Aorta (tissue), 5 donors: ENCODE results near the gene ST6GALNAC5. TPM values are rescaled to one million over a fixed set of nuclear protein-coding genes. Genes with fewer than 3 reads are reported as not detected.

ENCODE experiments used
- ATAC-seq: fragments of 200-7000 bp; cut with Tn5 transposase; one replicate; pipeline ENCODE4 v1.9.1; 2022; ENCODE audit warnings: moderate library complexity; ENCODE audit not compliant: low FRiP score
- DNase-seq, 2 donors: peaks; one replicate each; pipeline ENCODE4 v3.0.0-alpha.2; 2020
- H3K27ac ChIP-seq, 2 donors: one replicate each; pipeline ENCODE4 v1.5.1; 2013; ENCODE audit warnings: low read length in 2 of 2, mild to moderate bottlenecking in 2 of 2, moderate library complexity in 2 of 2, control low read depth in 1 of 2, inconsistent platforms in 1 of 2, low read depth in 1 of 2
- H3K27me3 ChIP-seq, 2 donors: one replicate each; pipeline ENCODE4 v1.6.1; 2013; ENCODE audit warnings: control low read depth in 1 of 2, low read length in 1 of 2, mild to moderate bottlenecking in 1 of 2, moderate library complexity in 1 of 2; ENCODE audit not compliant: insufficient read depth in 2 of 2, control insufficient read depth in 1 of 2
- H3K36me3 ChIP-seq, 2 donors: one replicate each; pipeline ENCODE4 v1.6.1; 2013; ENCODE audit warnings: control low read depth in 1 of 2, low read length in 1 of 2, mild to moderate bottlenecking in 1 of 2; ENCODE audit not compliant: insufficient read depth in 2 of 2, control insufficient read depth in 1 of 2
- H3K4me1 ChIP-seq, 2 donors: one replicate each; pipeline ENCODE4 v1.6.1; 2013; ENCODE audit warnings: low read length in 2 of 2, control low read depth in 1 of 2, mild to moderate bottlenecking in 1 of 2, moderate library complexity in 1 of 2; ENCODE audit not compliant: insufficient read depth in 2 of 2, control insufficient read depth in 1 of 2
- H3K4me3 ChIP-seq, 2 donors: one replicate each; pipeline ENCODE4 v1.5.1; 2013; ENCODE audit warnings: low read length in 2 of 2, control low read depth in 1 of 2, mild to moderate bottlenecking in 1 of 2
- H3K9me3 ChIP-seq: one replicate; pipeline ENCODE4 v1.6.1; 2013; ENCODE audit warnings: mild to moderate bottlenecking, low read length; ENCODE audit not compliant: control insufficient read depth
- WGBS, 2 donors: extraction: QIAGEN DNeasy Blood & Tissue Kit; methylation state at CpG; one replicate each; pipeline ENCODE4 v1.1.7; 2013; 5-methylcytosine and 5-hydroxymethylcytosine counted together
- intact Hi-C, 2 donors: fragments of 100-400 bp; cut with DNase I; formaldehyde crosslinking; loops; one replicate each; pipeline versions ENCODE4 v1.14.2 to v1.15.0; 2022
- polyA plus RNA-seq, 2 donors: library from polyadenylated mRNA; stranded (reverse); fragments of 200-250 nt; gene quantifications; one replicate each; pipeline ENCODE4 v1.2.3, GENCODE V29; 2013
- total RNA-seq, 2 donors: library from RNA; stranded (reverse); fragmentation: NEBNext Ultra II Directional; extraction: Animal tissue kit (Norgen Biotek cat#: 25700); gene quantifications; one replicate each; pipeline ENCODE4 v1.2.1, GENCODE V29; 2021
- donor health status: healthy with polysubstance abuse.
- donor health status: Bipolar disorder and iron deficiency.
- donor health status: DM: no; HTN: no; CAD: no.
- donor health status: DM: no; HTN: no; CAD: no.
- donor health status: DM: yes; HTN: yes; CAD: no.

Gene ST6GALNAC5
- total and polyA plus RNA-seq, 4 donors: 2.6 to 11.7 (median 6.7) TPM

GRCh38 chr1:77030401-77031105, 163.3 kb downstream of the ST6GALNAC5 start:
- DNase-seq (no peak), ATAC-seq (no peak)
- intact Hi-C loops: no loop called here
- no peaks in the 10 kb centered on the region for H3K27me3 ChIP-seq
- H3K4me1 ChIP-seq: peaks cover 2 to 15% of the 10 kb centered on the region in 2 donors
- no peak overlapping the region for H3K4me3 ChIP-seq
- WGBS, 2 donors: 74 to 77% methylated on average over 5 of the region's 5 CpGs
- no peak overlapping the region for H3K27ac ChIP-seq
- H3K9me3 ChIP-seq: no peaks in the 10 kb centered on the region
- H3K36me3 ChIP-seq: no peaks in the 10 kb centered on the region

- H3K4me3 ChIP-seq: no peak overlapping the region
- ATAC-seq (no peak), DNase-seq (no peak)
- H3K4me1 ChIP-seq: peaks cover 2 to 15% of the 10 kb centered on the region in 2 donors
- intact Hi-C loops: no loop called here
- H3K27me3 ChIP-seq: no peaks in the 10 kb centered on the region
- WGBS, 2 donors: 36 to 39% methylated on average over 3 of the region's 3 CpGs
- no peaks in the 10 kb centered on the region for H3K36me3 ChIP-seq
- no peak overlapping the region for H3K27ac ChIP-seq
- no peaks in the 10 kb centered on the region for H3K9me3 ChIP-seq
These were observed 163.9 kb downstream of the ST6GALNAC5 start for GRCh38 chr1:77031106-77031662.

DNA sequence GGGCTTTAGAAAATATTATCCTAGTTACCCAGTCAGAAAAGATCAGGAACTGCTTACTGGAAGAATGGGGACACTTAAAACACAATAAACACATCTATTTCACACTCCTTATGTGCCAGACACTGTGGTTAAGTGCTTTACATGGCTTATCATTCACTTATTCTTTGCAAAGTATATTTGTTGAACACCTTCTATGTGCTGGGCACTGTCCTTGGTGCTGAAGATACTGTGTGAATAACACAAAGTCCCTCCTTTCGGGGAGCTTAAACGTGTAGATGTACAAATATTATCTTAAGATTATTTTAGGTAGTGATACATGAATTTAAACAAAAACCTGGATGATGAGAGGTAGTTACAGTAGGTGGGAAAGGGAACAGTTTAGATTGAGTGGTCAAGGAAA, 169.3 kb downstream of the ST6GALNAC5 start:
- intact Hi-C loops: no loop called here
- DNase-seq (no peak), ATAC-seq (no peak)
- Histone ChIP-seq H3K4me3 (no peak overlapping the region), H3K9me3 (no peaks in the 10 kb centered on the region), H3K27ac (no peak overlapping the region), H3K27me3 (no peaks in the 10 kb centered on the region), H3K4me1 (peaks cover 0 to 15% of the 10 kb centered on the region in 2 donors), H3K36me3 (no peaks in the 10 kb centered on the region)
- 32 to 40% methylated on average over 2 of the region's 2 CpGs for WGBS, 2 donors

- H3K9me3 ChIP-seq: no peaks in the 10 kb centered on the region
- H3K4me3 ChIP-seq: no peak overlapping the region
- no peaks in the 10 kb centered on the region for H3K36me3 ChIP-seq
- no peak for DNase-seq
- no peak for ATAC-seq
- no peak overlapping the region for H3K27ac ChIP-seq
- no peaks in the 10 kb centered on the region for H3K27me3 ChIP-seq
- H3K4me1 ChIP-seq: peaks cover 0 to 10% of the 10 kb centered on the region in 2 donors
- intact Hi-C loops: no loop called here
These were observed 169.8 kb downstream of the ST6GALNAC5 start for GRCh38 chr1:77037038-77037437.

DNA sequence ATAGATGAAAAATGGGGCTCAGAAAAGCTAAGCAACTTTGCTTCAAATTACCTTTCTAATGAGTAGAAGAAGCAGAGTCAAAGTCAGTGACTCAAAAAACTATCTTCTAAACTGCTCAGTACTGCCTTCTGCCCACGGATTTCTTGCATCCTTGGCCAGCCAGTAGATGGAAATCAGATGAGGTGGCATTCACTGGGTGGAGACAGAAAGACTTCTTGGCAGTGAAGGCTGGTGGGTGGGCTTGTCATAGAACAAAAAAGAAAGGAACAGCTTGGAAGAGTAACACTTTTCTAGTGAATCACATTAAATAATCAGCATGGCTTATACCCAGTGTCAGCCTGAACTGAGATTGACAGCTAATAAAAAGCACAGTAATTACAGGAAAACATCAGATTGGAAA, 170.7 kb downstream of the ST6GALNAC5 start:
- no peak for ATAC-seq
- no peak overlapping the region for H3K4me3 ChIP-seq
- no peaks in the 10 kb centered on the region for H3K36me3 ChIP-seq
- no peak overlapping the region for H3K27ac ChIP-seq
- intact Hi-C loops: no loop called here
- DNase-seq: no peak
- H3K9me3 ChIP-seq: no peaks in the 10 kb centered on the region
- 19 to 49% methylated on average over 1 of the region's 1 CpG for WGBS, 2 donors
- H3K4me1 ChIP-seq: peaks cover 0 to 7% of the 10 kb centered on the region in 2 donors
- no peaks in the 10 kb centered on the region for H3K27me3 ChIP-seq

- no peaks in the 10 kb centered on the region for H3K9me3 ChIP-seq
- DNase-seq (no peak), ATAC-seq (peak; percentile 43)
- H3K36me3 ChIP-seq: no peaks in the 10 kb centered on the region
- no peak overlapping the region for H3K4me3 ChIP-seq
- no peak overlapping the region for H3K27ac ChIP-seq
- intact Hi-C loops: no loop called here
- no peaks in the 10 kb centered on the region for H3K27me3 ChIP-seq
- WGBS, 2 donors: 92 to 95% methylated on average over 1 of the region's 1 CpG
- peaks cover 0 to 7% of the 10 kb centered on the region in 2 donors for H3K4me1 ChIP-seq
These were observed 171.8 kb downstream of the ST6GALNAC5 start for GRCh38 chr1:77039111-77039510.

- Histone ChIP-seq H3K36me3 (peaks cover 0 to 2% of the 10 kb centered on the region in 2 donors), H3K27me3 (no peaks in the 10 kb centered on the region), H3K4me1 (peaks cover 0 to 6% of the 10 kb centered on the region in 2 donors), H3K4me3 (no peak overlapping the region), H3K9me3 (no peaks in the 10 kb centered on the region), H3K27ac (no peak overlapping the region)
- ATAC-seq (no peak), DNase-seq (peak in 1 of 2 donors; percentile 46)
- WGBS, 2 donors: 92% methylated on average over 8 of the region's 8 CpGs
- intact Hi-C loops: no loop called here
These were observed 172.5 kb downstream of the ST6GALNAC5 start for GRCh38 chr1:77039739-77040138.

DNA sequence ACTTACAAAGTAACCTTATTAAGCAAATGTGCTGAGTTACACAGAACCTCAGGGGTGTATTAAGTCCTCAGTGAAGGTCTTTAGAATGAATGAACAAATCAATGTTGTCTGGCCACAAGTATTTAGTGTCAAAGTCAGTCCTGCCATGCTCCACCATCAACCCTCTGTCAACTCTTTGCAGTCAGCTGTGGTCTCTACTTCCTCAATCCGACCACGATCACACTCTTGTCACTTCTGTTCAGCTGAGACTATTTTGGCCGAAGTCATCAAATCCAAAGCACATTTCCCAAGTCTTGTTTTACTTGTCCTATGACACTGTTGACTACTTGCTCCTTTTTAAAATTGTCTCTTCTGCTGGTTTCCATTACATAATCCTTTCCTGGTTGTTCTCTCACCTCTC, 173.5 kb downstream of the ST6GALNAC5 start:
- ATAC-seq: no peak
- Histone ChIP-seq H3K9me3 (no peaks in the 10 kb centered on the region), H3K4me3 (no peak overlapping the region), H3K4me1 (no peaks in the 10 kb centered on the region), H3K27me3 (no peaks in the 10 kb centered on the region), H3K27ac (no peak overlapping the region), H3K36me3 (peaks cover 0 to 2% of the 10 kb centered on the region in 2 donors)
- intact Hi-C loops: no loop called here
- no peak for DNase-seq
- 92 to 94% methylated on average over 3 of the region's 3 CpGs for WGBS, 2 donors
